Choroid plexus epithelial cell (primary cell): Measurements from ENCODE around the gene ATG9B.
A peak's percentile ranks its signal among the peaks of the same experiment; 100 is the strongest.

Source experiments
- DNase-seq: peaks from one replicate; pipeline ENCODE4 v3.0.0-alpha.2; 2010; ENCODE audit warnings: low read depth
- H3K4me3 ChIP-seq: 2 replicates; pipeline ENCODE4 v1.5.1; 2011; ENCODE audit warnings: low read depth, mild to moderate bottlenecking, control low read depth, low read length, moderate library complexity
- CTCF ChIP-seq: conservative IDR thresholded peaks from 2 replicates; pipeline ENCODE4 v1.5.1; 2011; ENCODE audit warnings: low read depth, mild to moderate bottlenecking, control low read depth, inconsistent platforms, low read length, moderate library complexity

Gene ATG9B

GRCh38 chr7:150966002-150966401 is 58.3 kb downstream of the ATG9B start:
- peak; percentile 11 for TF ChIP-seq CTCF
- no peak for DNase-seq
- no peak overlapping the region for H3K4me3 ChIP-seq

GRCh38 chr7:150965273-150965830 is 58.9 kb downstream of the ATG9B start:
- no peak overlapping the region for H3K4me3 ChIP-seq
- no peak for DNase-seq

More at GRCh38 chr7:150965273-150965830, 58.9 kb downstream of the ATG9B start:
- TF ChIP-seq CTCF: no peak
